ENCODE measurements around the gene WDR33.

The WDR33 gene

DNA sequence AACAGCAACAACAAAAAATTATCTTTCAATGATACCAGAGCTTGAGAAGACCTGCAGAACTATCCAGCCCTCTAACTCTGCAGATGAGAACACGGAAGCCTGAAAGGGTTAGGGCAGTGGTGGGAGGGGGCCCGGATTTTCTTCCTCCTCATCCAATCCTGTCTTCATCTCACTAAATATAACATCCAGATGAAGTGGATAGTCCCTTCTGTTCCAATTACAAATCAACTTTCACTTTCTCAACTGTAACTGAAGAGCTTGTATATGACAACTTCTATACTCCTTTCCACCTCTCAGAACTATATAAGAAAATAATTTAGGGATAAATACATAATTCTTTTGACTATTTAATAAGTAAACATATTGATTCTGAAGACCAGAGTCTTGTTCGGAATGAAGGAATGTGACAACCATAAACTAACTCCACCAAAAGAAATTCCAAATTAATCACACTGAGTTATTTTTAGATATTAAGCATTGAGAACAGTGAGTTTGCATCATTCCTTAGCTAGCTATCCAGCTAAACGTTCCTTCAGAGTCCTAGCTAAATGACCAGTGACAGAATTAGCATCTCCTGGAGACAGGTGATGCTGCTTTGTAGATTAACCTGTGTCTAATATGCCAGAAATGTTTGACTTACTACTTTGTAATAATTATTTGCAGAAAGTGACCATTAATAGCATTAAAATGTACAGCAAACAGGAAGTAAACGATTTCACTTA lies 77.0 kb downstream of the WDR33 start:
- Histone ChIP-seq H3K4me3 (ENCODE audit: low read depth, low read length) (no peak overlapping the region), H3K27me3 (no peaks in the 10 kb centered on the region), H3K36me3 (no peaks in the 10 kb centered on the region), H3K4me1 (no peaks in the 10 kb centered on the region), H3K9me3 (no peaks in the 10 kb centered on the region)
- TF ChIP-seq, protein P1, sequence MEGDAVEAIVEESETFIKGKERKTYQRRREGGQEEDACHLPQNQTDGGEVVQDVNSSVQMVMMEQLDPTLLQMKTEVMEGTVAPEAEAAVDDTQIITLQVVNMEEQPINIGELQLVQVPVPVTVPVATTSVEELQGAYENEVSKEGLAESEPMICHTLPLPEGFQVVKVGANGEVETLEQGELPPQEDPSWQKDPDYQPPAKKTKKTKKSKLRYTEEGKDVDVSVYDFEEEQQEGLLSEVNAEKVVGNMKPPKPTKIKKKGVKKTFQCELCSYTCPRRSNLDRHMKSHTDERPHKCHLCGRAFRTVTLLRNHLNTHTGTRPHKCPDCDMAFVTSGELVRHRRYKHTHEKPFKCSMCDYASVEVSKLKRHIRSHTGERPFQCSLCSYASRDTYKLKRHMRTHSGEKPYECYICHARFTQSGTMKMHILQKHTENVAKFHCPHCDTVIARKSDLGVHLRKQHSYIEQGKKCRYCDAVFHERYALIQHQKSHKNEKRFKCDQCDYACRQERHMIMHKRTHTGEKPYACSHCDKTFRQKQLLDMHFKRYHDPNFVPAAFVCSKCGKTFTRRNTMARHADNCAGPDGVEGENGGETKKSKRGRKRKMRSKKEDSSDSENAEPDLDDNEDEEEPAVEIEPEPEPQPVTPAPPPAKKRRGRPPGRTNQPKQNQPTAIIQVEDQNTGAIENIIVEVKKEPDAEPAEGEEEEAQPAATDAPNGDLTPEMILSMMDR (IDR thresholded peaks at IDR 0.05; ENCODE audit: low read depth, low read length), result no peak
- DNase-seq, result no peak

DNA sequence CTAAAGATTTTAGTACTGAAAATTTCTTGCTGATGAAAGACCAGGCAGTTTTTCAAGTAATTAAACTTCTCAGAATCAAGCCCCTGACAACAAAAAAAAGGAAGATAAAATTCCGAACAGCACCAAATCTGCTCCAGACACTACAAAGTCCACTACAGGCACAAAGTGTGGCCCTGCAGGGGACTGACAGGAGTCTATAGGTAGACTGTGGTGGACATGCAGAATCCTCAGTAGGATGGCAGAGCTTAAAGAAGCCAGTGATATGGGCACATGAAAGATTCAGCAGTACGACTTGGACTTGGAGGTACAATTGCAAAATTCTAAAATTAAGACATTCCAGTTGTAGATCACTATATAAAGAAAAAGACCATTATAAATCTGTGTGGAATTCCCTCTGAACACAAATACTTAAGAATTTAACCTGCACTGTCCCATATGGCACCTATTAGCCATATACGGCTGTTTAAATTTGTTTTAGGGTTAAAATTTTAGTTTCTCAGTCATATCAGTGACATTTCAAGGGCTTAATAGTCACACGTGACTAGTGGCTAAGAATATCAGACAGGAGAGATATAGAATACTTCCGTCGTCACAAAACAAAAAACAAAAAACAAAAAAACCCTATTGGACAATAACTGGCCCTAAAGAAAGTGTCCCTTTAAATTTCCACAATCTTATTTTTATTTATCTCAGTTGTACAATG lies 77.7 kb downstream of the WDR33 start:
- Histone ChIP-seq H3K9me3 (no peaks in the 10 kb centered on the region), H3K36me3 (no peaks in the 10 kb centered on the region), H3K4me3 (ENCODE audit: low read depth, low read length) (no peak overlapping the region), H3K4me1 (no peaks in the 10 kb centered on the region), H3K27me3 (no peaks in the 10 kb centered on the region)
- TF ChIP-seq, protein P1 (IDR thresholded peaks at IDR 0.05; ENCODE audit: low read depth, low read length), result no peak
- DNase-seq, result no peak

DNA sequence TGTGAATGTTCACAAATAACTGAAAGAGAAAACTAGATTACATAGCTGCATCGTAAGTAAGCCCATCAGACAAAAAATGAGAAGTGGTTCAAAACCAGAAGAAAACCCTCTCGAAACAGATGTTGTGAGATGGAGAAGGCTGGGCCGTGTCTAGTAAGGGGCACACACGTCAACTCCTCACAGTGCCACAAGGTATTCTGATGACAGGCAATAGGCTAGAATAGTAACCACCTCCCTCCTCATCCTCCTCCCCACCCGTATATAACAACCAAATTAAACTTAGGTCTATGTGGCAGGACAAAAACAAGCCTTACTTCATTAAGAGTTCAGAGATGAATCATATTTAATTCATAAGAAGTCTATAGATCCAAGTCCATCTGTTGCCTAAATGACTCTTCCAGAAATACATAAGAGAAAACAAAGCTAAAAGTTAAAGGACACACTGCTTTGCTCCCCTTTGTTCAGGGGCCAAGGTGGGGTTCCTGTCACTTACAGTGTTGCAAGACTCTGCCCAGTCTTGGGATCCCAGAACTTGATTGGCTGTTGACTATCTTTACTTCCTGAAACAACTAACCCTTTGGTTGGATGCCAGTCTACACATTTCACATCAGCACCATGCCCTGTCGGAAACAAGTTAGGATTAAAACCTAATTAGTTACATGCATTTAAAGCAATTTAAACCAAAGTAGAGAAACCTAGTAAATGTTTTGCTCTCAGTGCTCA lies 84.7 kb downstream of the WDR33 start:
- Histone ChIP-seq H3K27me3 (no peaks in the 10 kb centered on the region), H3K4me3 (ENCODE audit: low read depth, low read length) (no peak overlapping the region), H3K36me3 (peaks cover 8% of the 10 kb centered on the region), H3K9me3 (no peaks in the 10 kb centered on the region), H3K4me1 (no peaks in the 10 kb centered on the region)
- DNase-seq, result no peak
- TF ChIP-seq, protein P1 (IDR thresholded peaks at IDR 0.05; ENCODE audit: low read depth, low read length), result no peak

DNA sequence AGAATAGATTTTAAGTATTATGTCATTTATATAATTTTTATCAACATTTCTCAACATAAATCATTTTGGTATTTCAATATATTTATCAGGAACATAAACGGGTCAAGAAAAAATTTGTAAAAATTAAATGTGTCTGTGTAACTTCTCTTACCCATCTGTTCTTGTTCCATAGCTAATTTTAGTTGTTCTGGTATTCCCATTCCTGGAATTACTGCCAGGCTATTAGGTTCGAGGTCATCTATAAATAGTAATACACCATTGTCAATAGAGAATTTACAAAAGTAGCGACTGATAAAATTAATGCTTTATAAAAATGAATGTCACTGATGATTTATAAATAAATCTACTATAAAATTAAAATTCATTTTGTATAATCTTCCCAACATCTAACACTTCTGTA lies 88.2 kb downstream of the WDR33 start:
- H3K27me3 ChIP-seq, result no peaks in the 10 kb centered on the region
- H3K9me3 ChIP-seq, result no peaks in the 10 kb centered on the region
- TF ChIP-seq, protein P1 (IDR thresholded peaks at IDR 0.05; ENCODE audit: low read depth, low read length), result no peak
- no peak overlapping the region for H3K4me3 ChIP-seq (ENCODE audit: low read depth, low read length)
- no peak for DNase-seq
- H3K4me1 ChIP-seq, result no peaks in the 10 kb centered on the region
- H3K36me3 ChIP-seq, result peaks cover 17% of the 10 kb centered on the region

DNA sequence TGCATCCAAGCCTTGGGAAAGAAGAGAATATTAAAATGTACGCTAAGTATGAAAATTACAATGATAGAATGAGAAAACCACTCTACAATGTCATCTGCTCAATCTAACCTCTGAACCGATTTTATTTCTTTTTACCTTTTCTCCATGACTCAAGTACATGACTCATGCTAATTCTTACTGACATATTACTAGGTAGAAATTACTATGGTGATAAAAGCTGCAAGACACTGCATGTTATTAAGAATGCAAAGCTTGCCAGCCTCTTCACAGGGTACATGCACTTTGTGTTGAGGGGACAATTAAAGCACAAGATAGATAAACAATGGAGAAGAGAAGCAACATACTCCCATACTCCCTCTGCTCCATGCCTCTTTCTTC lies 89.0 kb downstream of the WDR33 start:
- H3K4me3 ChIP-seq (ENCODE audit: low read depth, low read length), result no peak overlapping the region

More for the DNA sequence above, 89.0 kb downstream of the WDR33 start:
- Histone ChIP-seq H3K4me1 (no peaks in the 10 kb centered on the region), H3K9me3 (no peaks in the 10 kb centered on the region), H3K36me3 (peaks cover 17% of the 10 kb centered on the region), H3K27me3 (no peaks in the 10 kb centered on the region)
- no peak for DNase-seq
- TF ChIP-seq, protein P1 (IDR thresholded peaks at IDR 0.05; ENCODE audit: low read depth, low read length), result no peak
